ENCODE results near the gene PIPOX.

Gene PIPOX

DNA sequence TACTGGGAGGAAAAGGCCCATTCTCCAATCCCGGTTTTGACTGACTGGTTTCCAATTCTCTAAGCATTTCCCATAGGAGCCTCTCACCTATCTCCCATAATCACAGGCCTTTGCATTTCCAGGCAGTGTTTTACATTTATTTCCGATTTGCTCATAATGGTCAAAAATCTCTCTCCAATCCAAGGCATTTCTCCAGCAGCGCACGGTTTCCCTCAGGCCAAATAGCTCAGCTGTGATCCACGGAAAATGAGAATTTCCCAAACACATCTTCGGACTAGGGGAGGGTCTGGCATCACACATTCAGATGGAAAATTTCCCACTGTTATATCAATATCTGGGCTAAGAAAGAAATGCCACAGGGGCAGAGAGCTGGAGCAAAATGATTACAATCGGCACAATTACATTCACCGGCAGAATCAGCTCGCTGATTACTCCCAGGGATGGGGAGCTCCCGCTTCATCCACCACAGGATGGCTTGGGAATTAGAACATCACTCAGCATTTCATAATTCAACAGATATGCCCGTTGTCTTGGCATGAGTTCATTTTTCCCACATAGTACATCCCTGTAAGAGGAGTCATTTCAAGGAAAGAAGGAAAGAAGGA is 6.7 kb downstream of the PIPOX start:
- no peak for DNase-seq

GRCh38 chr17:29050176-29050575 is 7.2 kb downstream of the PIPOX start:
- DNase-seq = no peak

DNA sequence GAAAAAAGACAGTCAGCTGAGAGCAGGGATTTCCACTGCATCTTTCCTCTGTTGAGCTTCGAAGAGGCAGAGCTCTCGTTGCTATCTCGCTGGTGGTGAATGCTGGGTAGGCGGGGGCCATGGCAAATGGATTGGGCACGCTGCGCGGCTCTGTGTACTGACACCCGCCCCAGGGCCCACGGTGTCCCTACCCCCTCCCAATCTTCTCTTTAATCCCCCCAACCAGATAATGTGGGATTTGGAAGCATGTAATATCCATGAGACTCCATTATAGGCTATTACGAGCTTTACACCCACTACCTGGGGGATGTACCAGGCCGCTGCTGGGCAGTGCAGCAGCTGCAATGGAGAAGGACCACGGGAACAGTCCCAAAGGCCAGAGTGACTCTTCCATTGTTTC is 8.3 kb downstream of the PIPOX start:
- no peak for DNase-seq

GRCh38 chr17:29051731-29052130 is 8.8 kb downstream of the PIPOX start:
- no peak for DNase-seq

- DNase-seq = no peak
Measured at GRCh38 chr17:29054835-29055234, 11.9 kb downstream of the PIPOX start.

- DNase-seq = no peak
Measured at GRCh38 chr17:29057361-29057760, 14.4 kb downstream of the PIPOX start.

DNA sequence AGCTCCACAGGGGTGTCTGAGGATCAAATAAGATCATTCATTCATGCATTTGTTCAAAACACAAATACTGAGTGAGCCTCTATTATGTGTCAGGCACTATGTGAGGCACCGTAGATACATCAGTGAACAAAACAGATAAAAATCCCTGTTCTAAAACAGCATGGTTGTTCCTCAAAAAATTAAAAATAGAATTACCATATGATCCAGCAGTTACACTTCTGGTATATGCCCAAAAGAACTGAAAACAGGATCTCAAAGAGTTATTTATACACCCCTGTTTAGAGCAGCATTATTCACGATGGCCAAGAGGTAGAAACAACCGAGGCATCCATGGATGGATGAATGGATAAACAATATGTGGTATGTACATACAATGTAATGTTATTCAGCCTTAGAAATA is 15.4 kb downstream of the PIPOX start:
- DNase-seq = no peak

DNA sequence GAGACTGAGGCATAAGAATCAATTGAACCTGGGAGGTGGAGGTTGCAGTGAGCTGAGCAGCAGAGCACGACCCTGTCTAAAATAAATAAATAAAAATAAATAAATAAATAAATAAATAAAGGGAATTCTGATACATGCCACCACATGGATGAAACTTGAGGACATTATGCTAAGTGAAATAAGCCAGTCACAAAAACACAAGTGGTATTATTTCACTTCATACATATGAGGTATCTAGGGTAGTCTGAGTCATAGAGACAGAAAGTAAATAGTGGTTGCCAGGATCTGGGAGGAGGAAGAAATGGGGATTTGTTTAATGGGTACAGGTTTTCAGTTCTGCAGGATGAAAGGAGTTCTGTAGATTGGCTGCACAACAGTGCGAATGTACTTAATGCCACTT is 16.3 kb downstream of the PIPOX start:
- peak; percentile 51 for DNase-seq

DNA sequence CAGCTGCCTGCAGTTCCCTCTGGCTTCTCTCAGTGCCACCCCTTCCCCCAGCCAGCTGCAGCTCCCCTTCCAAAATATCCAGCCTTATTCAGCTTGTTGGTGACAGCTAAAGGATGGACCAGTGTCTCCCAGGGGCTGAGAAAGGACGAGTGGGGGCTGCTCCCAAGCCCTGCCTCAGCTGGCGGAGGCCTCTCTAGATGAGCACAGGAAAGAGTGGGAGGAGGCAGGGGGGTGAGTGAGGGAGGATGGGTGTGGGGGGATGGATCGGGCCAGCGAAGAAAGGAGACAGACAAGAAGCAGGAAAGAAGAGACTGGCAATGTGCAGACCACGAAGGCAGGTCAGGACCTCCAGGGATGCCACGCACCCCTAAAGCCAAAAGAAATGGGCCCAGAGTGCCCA is 17.5 kb downstream of the PIPOX start:
- DNase-seq = no peak

- DNase-seq = no peak
Measured at GRCh38 chr17:29061036-29061435, 18.1 kb downstream of the PIPOX start.

DNA sequence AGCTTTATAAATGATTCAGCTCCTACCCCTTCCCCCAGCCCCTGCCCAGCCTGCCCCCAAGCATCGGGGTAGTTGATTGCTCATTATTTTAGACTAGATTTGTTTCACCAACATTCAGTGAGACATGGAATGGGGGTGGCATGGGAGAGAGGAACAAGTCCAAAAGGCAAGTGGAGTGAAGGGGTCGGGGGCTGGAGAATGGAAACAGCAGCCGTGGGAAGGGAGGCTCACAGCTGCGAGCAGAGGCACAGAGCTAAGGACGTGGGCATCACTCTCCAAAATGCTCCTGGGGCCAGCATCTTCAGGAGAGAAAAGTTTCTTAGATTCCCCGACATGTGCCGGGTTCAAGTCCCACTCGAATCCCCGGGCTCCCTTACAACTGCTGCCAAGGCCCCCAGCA is 19.3 kb downstream of the PIPOX start:
- no peak for DNase-seq

DNA sequence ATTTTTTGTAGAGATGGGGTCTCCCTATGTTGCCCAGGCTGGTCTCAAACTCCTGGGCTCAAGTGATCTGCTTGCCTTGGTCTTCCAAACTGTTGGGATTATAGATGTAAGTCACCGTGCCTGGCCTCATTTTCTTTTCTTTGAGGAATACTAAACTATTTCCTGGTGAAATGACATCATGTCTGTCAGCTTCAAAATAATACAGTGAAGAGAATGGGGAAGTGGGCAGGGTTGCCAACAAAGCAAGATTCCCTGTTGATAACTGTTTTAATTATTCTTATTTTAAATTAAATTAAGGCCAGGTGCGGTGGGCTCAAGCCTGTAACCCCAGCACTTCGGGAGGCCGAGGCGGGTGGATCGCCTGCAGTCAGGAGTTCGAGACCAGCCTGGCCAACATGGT is 21.1 kb downstream of the PIPOX start:
- no peak for DNase-seq

- DNase-seq = no peak
Measured at GRCh38 chr17:29066047-29066446, 23.1 kb downstream of the PIPOX start.

GRCh38 chr17:29066606-29067005 is 23.7 kb downstream of the PIPOX start:
- no peak for DNase-seq

DNA sequence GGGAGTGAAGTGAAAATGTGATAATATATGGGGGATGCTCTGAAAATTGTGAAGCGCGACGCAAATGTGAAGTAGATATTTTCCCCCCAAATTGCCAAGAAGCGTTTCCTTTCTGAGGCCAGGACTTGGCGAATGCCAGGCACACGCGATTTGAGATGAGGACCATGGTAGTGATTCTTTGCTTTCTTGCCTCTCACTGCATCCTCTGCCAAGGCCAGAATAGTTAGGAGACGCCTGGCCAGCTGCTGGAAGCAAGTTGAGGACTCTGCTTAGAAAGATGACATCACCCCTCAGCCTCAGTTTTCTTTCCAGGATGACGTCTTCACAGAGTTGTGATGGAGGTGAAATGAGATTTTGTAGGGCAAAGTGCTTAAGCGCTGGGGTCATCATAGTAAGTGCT is 25.9 kb downstream of the PIPOX start:
- DNase-seq = no peak

DNA sequence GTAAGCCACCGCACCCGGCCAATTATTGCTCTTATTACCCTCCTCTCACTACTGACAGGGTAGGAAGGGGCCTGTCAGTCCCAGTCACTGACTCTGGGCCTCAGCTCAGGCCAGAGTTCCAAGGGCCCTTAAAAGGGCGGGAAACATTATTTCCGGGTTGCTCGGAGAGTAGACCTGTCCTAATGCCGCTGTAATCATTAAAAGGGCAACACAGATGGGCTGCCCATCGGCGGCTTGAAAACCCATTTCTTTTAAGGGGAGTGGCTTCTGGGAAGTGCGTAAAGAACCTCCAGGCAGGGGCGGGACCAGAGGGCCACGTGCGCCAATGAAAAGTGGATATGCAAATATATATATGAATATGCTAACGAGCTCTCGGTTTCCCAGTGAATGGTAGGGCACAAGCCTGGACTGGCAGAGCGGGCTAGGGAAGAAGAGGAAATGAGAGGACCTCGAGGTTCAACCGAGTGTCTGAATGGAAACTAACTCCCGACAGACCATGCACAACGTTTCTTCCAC is 26.6 kb downstream of the PIPOX start:
- peak; percentile 55 for DNase-seq

DNA sequence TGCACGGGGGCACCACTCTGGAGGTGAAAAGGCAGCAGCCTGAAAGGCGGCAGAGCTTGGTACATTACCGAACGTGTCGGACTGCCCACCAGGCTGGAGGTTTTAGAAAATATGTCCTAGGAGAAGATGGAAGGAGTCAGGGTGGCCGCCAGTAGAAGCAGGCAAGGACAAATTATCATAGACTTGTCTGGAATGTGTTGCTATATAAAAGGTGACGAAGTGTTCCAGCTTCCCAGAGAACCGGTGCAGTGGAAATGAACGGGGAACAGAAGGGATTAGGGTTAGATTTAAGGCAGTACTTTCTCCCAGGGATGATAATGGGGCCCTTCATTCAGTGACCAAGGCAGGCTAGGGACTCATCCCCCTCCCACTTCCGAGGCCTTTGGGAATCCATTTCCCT is 27.4 kb downstream of the PIPOX start:
- DNase-seq = no peak

GRCh38 chr17:29070781-29071180 is 27.8 kb downstream of the PIPOX start:
- no peak for DNase-seq

GRCh38 chr17:29071303-29071702 is 28.4 kb downstream of the PIPOX start:
- DNase-seq = no peak

DNA sequence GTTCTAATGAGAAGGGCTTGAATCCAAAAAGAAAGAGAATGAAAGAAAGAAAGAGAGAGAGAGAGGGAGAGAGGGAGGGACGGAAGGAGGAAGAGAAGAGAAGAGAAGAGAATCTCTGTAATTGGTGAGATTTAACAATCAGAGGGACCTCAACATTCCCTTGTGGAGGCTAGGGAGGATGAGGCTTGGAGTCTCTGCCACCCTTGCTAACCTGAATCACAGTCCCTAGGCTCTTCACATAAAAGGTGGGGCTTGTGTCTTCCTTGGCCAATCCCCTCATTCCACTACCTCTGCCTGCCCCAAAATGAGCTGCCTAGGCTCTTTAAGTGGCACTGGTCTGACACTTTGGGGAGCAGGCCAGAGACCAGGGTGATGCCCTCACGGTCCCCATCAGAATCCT is 30.1 kb downstream of the PIPOX start:
- DNase-seq = no peak

DNA sequence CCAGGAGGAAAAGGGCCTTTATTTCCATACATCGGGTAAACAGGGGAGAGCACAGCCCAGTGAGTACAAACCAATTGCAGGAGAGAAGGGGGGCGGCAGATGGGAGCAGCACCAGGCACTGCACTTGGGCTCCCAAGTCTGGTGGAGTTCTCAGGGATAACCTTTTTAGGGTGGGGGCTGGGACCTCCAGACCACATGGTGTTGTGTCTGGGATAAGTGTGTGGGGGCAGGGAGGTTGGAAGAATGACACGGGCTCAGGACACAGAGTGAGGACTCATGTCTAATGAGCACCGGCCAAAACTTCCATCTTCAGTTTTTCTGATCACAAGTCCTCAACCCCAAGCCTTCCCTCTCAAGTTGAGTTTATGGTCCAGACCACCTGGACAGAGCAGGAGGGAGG is 30.6 kb downstream of the PIPOX start:
- no peak for DNase-seq

DNA sequence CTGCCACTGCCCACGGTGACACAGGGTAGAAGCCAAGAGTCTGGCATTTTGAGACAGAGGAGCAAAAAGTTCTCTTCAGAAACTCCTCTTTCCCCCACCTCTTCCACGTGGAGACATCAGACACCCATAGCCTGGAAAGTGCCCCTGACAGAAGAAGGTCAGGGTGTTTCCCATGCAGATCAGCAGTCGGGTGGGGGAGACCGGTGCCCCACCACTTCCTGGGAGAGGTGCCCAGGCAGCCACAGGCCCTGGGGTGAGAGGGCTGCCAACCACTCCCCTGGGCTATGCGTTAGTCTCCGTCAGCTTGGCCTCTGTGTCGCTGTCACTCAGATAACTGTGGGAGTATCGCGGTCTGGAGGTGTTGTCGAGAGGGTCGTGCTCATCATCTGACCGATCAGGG is 31.5 kb downstream of the PIPOX start:
- no peak for DNase-seq

- DNase-seq = no peak
Measured at GRCh38 chr17:29076087-29076486, 33.1 kb downstream of the PIPOX start.

GRCh38 chr17:29076722-29077121 is 33.8 kb downstream of the PIPOX start:
- DNase-seq = peak; percentile 57

DNA sequence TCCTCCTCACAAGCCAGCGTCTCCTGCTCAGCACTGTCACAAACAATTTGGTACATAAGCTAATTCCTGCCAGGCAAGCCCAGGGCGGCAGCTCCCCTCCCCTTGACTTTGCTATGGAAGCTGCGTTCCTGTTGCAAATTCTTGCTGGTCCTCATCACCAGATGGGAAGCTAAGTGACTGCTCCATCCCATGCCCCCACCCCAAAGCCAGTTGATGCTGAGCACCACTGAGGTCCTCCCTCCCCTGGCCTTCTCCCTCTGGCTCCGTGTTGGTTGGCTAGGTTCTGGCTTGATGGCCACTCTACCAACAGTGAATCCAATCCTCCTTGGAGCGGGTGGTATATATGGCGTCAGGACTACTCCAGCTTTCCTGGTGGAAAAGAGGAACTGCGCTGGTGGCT is 34.4 kb downstream of the PIPOX start:
- no peak for DNase-seq

Measured in NCI-H526 treated with DMSO at 0.1 percent for 48 hours (cell line).